Neuronal stem cell (in vitro differentiated cells): ENCODE data around the gene RXFP1.
A peak's percentile ranks its signal among the peaks of the same experiment; 100 is the strongest.

Source experiments
- DNase-seq: peaks from one replicate; pipeline ENCODE4 v3.0.0-alpha.2; 2013; ENCODE audit warnings: low spot score
- H2AFZ ChIP-seq: one replicate; pipeline ENCODE4 v1.6.1; 2013; ENCODE audit warnings: mild to moderate bottlenecking, low read length, inconsistent platforms
- H2AK5ac ChIP-seq: 2 replicates; pipeline ENCODE4 v1.6.1; 2013; ENCODE audit warnings: low read depth, mild to moderate bottlenecking, inconsistent platforms, low read length, moderate library complexity, mixed read lengths
- H2BK120ac ChIP-seq: 2 replicates; pipeline ENCODE4 v1.6.1; 2013; ENCODE audit warnings: low read depth, mild to moderate bottlenecking, inconsistent platforms, low read length, moderate library complexity, mixed read lengths
- H2BK12ac ChIP-seq: one replicate; pipeline ENCODE4 v1.6.1; 2013; ENCODE audit warnings: low read length, inconsistent platforms
- H2BK15ac ChIP-seq: 2 replicates; pipeline ENCODE4 v1.6.1; 2013; ENCODE audit warnings: mild to moderate bottlenecking, low read length, inconsistent platforms, mixed read lengths
- H2BK5ac ChIP-seq: one replicate; pipeline ENCODE4 v1.6.1; 2013; ENCODE audit warnings: inconsistent platforms, mild to moderate bottlenecking, low read length, moderate library complexity
- H3K14ac ChIP-seq: one replicate; pipeline ENCODE4 v1.6.1; 2013; ENCODE audit warnings: low read length, inconsistent platforms
- H3K18ac ChIP-seq: 2 replicates; pipeline ENCODE4 v1.6.1; 2013; ENCODE audit warnings: low read length, inconsistent platforms
- H3K23ac ChIP-seq: 2 replicates; pipeline ENCODE4 v1.6.1; 2013; ENCODE audit warnings: low read depth, mild to moderate bottlenecking, mixed read lengths, low read length, inconsistent platforms; ENCODE audit not compliant: poor library complexity
- H3K27ac ChIP-seq: replicated peaks from 3 replicates; pipeline ENCODE4 v1.5.1; 2013; ENCODE audit warnings: low read length, inconsistent platforms
- H3K27me3 ChIP-seq, 3 experiments: 2 replicates each; pipeline ENCODE4 v1.6.1; 2013; ENCODE audit warnings: low read length in 3 of 3, mild to moderate bottlenecking in 2 of 3, inconsistent platforms in 1 of 3, low read depth in 1 of 3, mixed read lengths in 1 of 3, moderate library complexity in 1 of 3; ENCODE audit not compliant: control insufficient read depth in 3 of 3, insufficient read depth in 3 of 3
- H3K36me3 ChIP-seq, 2 donors: replicated peaks in 1 of 2; 2 replicates each; pipeline ENCODE4 v1.6.1; 2013; ENCODE audit warnings: low read length in 2 of 2; ENCODE audit not compliant: control insufficient read depth in 2 of 2, insufficient read depth in 2 of 2
- H3K4ac ChIP-seq: 2 replicates; pipeline ENCODE4 v1.6.1; 2013; ENCODE audit warnings: inconsistent platforms, mild to moderate bottlenecking, low read length, moderate library complexity
- H3K4me1 ChIP-seq, 2 donors: 1 replicate in 1 of 2; 2 replicates in 1 of 2; pipeline ENCODE4 v1.6.1; 2013; ENCODE audit warnings: low read length in 2 of 2, low read depth in 1 of 2; ENCODE audit not compliant: control insufficient read depth in 2 of 2, insufficient read depth in 1 of 2
- H3K4me2 ChIP-seq: one replicate; pipeline ENCODE4 v1.6.1; 2013; ENCODE audit warnings: mild to moderate bottlenecking, low read length, inconsistent platforms; ENCODE audit not compliant: insufficient read depth, poor library complexity, severe bottlenecking
- H3K4me3 ChIP-seq, 2 donors: 2 replicates each; pipeline ENCODE4 v1.5.1; 2013; ENCODE audit warnings: low read length in 2 of 2, mild to moderate bottlenecking in 2 of 2, inconsistent platforms in 1 of 2, moderate library complexity in 1 of 2
- H3K79me1 ChIP-seq: one replicate; pipeline ENCODE4 v1.6.1; 2013; ENCODE audit warnings: low read depth, mild to moderate bottlenecking, inconsistent platforms, low read length, moderate library complexity
- H3K9ac ChIP-seq: one replicate; pipeline ENCODE4 v1.6.1; 2013; ENCODE audit warnings: mild to moderate bottlenecking, low read depth, low read length, inconsistent platforms; ENCODE audit not compliant: poor library complexity
- H3K9me3 ChIP-seq, 2 donors: replicated peaks in 1 of 2; 2 replicates each; pipeline versions ENCODE3 to v1.6.1; 2013; ENCODE audit warnings: low read length in 2 of 2, mild to moderate bottlenecking in 2 of 2, inconsistent platforms in 1 of 2, low read depth in 1 of 2, mixed read lengths in 1 of 2, moderate library complexity in 1 of 2; ENCODE audit not compliant: control insufficient read depth in 2 of 2, insufficient read depth in 1 of 2
- H4K8ac ChIP-seq: one replicate; pipeline ENCODE4 v1.6.1; 2013; ENCODE audit warnings: low read depth, mild to moderate bottlenecking, inconsistent platforms, low read length, moderate library complexity
- H4K91ac ChIP-seq: one replicate; pipeline ENCODE4 v1.6.1; 2013; ENCODE audit warnings: low read length, low read depth, mild to moderate bottlenecking, inconsistent platforms; ENCODE audit not compliant: poor library complexity
- WGBS, 2 donors: extraction: QIAGEN DNeasy Blood & Tissue Kit; methylation state at CpG; one replicate each; pipeline ENCODE4 v1.1.7; 2013; ENCODE audit warnings: missing lambda C conversion rate in 2 of 2, mixed read lengths in 1 of 2; ENCODE audit not compliant: insufficient read length in 2 of 2, insufficient replicate concordance in 1 of 2; ENCODE audit errors: extremely low coverage in 2 of 2; 5-methylcytosine and 5-hydroxymethylcytosine counted together

RXFP1 gene

GRCh38 chr4:158553364-158553763 lies 31.7 kb downstream of the RXFP1 start:
- no peak overlapping the region for H2BK15ac ChIP-seq
- no peak for DNase-seq
- H3K79me1 ChIP-seq: no peaks in the 10 kb centered on the region
- H2AK5ac ChIP-seq: no peak overlapping the region
- H2BK12ac ChIP-seq: no peak overlapping the region
- no peaks in the 10 kb centered on the region for H3K9me3 ChIP-seq
- H4K91ac ChIP-seq: no peak overlapping the region
- no peak overlapping the region for H4K8ac ChIP-seq
- no peak overlapping the region for H2AFZ ChIP-seq
- no peak overlapping the region for H3K23ac ChIP-seq
- H3K4ac ChIP-seq: no peak overlapping the region
- H3K27me3 ChIP-seq: no peaks in the 10 kb centered on the region
- H2BK5ac ChIP-seq: no peak overlapping the region
- no peak overlapping the region for H3K14ac ChIP-seq
- no peaks in the 10 kb centered on the region for H3K36me3 ChIP-seq
- WGBS, 2 donors: no CpG with 5 or more reads among the region's 3 CpGs
- no peak overlapping the region for H3K18ac ChIP-seq
- H3K27ac ChIP-seq: no peak overlapping the region
- no peak overlapping the region for H3K4me3 ChIP-seq
- H3K4me1 ChIP-seq: no peaks in the 10 kb centered on the region
- H2BK120ac ChIP-seq: no peak overlapping the region
- no peak overlapping the region for H3K9ac ChIP-seq
- H3K4me2 ChIP-seq: no peak overlapping the region

GRCh38 chr4:158560284-158560683 lies 38.6 kb downstream of the RXFP1 start:
- H2BK120ac ChIP-seq: no peak overlapping the region
- no peaks in the 10 kb centered on the region for H3K79me1 ChIP-seq
- H3K27ac ChIP-seq: no peak overlapping the region
- no peak overlapping the region for H3K4me3 ChIP-seq
- H3K27me3 ChIP-seq: no peaks in the 10 kb centered on the region
- H2AFZ ChIP-seq: no peak overlapping the region
- no peak overlapping the region for H2BK12ac ChIP-seq
- H2BK5ac ChIP-seq: no peak overlapping the region
- no peak overlapping the region for H3K14ac ChIP-seq
- no peaks in the 10 kb centered on the region for H3K4me1 ChIP-seq
- H3K18ac ChIP-seq: no peak overlapping the region
- no peak overlapping the region for H2AK5ac ChIP-seq
- H3K36me3 ChIP-seq: no peaks in the 10 kb centered on the region
- H4K8ac ChIP-seq: no peak overlapping the region
- DNase-seq: no peak
- H3K9ac ChIP-seq: no peak overlapping the region
- no peaks in the 10 kb centered on the region for H3K9me3 ChIP-seq
- WGBS, 2 donors: no CpG with 5 or more reads among the region's 6 CpGs
- no peak overlapping the region for H3K23ac ChIP-seq
- H3K4ac ChIP-seq: no peak overlapping the region
- no peak overlapping the region for H2BK15ac ChIP-seq
- no peak overlapping the region for H4K91ac ChIP-seq
- no peak overlapping the region for H3K4me2 ChIP-seq

- Histone ChIP-seq H3K4me3 (no peak overlapping the region), H3K79me1 (no peaks in the 10 kb centered on the region), H3K27me3 (no peaks in the 10 kb centered on the region), H2BK120ac (no peak overlapping the region), H2BK15ac (no peak overlapping the region), H3K27ac (no peak overlapping the region), H3K9me3 (no peaks in the 10 kb centered on the region), H2AFZ (no peak overlapping the region), H2BK12ac (no peak overlapping the region), H4K91ac (no peak overlapping the region), H3K4me2 (no peak overlapping the region), H3K9ac (no peak overlapping the region), H3K23ac (no peak overlapping the region), H2BK5ac (no peak overlapping the region), H3K18ac (peak overlapping the region; percentile 64), H4K8ac (no peak overlapping the region), H2AK5ac (no peak overlapping the region), H3K36me3 (no peaks in the 10 kb centered on the region), H3K14ac (no peak overlapping the region), H3K4ac (no peak overlapping the region), H3K4me1 (no peaks in the 10 kb centered on the region)
- DNase-seq: no peak
- no CpG with 5 or more reads among the region's 18 CpGs for WGBS, 2 donors
Measured at GRCh38 chr4:158566860-158567259, 45.2 kb downstream of the RXFP1 start.

GRCh38 chr4:158571736-158572135 lies 50.1 kb downstream of the RXFP1 start:
- Histone ChIP-seq H3K18ac (no peak overlapping the region), H3K79me1 (no peaks in the 10 kb centered on the region), H3K4me2 (no peak overlapping the region), H2BK120ac (no peak overlapping the region), H3K4me3 (no peak overlapping the region), H3K27ac (no peak overlapping the region), H4K91ac (no peak overlapping the region), H2AFZ (no peak overlapping the region), H2BK5ac (no peak overlapping the region), H2BK15ac (no peak overlapping the region), H2BK12ac (no peak overlapping the region), H3K9me3 (no peaks in the 10 kb centered on the region), H3K4ac (no peak overlapping the region), H3K9ac (no peak overlapping the region), H3K36me3 (no peaks in the 10 kb centered on the region), H4K8ac (no peak overlapping the region), H2AK5ac (no peak overlapping the region), H3K23ac (no peak overlapping the region), H3K27me3 (no peaks in the 10 kb centered on the region), H3K14ac (no peak overlapping the region), H3K4me1 (no peaks in the 10 kb centered on the region)
- DNase-seq: no peak
- WGBS, 2 donors: no CpG with 5 or more reads among the region's 6 CpGs
